ENCODE data around the gene FBLN1. TPM values are rescaled to one million over a fixed set of nuclear protein-coding genes. Genes with fewer than 3 reads are reported as not detected.
A peak's percentile ranks its signal among the peaks of the same experiment; 100 is the strongest.

The FBLN1 gene, protein sequence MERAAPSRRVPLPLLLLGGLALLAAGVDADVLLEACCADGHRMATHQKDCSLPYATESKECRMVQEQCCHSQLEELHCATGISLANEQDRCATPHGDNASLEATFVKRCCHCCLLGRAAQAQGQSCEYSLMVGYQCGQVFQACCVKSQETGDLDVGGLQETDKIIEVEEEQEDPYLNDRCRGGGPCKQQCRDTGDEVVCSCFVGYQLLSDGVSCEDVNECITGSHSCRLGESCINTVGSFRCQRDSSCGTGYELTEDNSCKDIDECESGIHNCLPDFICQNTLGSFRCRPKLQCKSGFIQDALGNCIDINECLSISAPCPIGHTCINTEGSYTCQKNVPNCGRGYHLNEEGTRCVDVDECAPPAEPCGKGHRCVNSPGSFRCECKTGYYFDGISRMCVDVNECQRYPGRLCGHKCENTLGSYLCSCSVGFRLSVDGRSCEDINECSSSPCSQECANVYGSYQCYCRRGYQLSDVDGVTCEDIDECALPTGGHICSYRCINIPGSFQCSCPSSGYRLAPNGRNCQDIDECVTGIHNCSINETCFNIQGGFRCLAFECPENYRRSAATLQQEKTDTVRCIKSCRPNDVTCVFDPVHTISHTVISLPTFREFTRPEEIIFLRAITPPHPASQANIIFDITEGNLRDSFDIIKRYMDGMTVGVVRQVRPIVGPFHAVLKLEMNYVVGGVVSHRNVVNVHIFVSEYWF
- 18.2 and 25.2 TPM in 2 replicates for total RNA-seq

DNA sequence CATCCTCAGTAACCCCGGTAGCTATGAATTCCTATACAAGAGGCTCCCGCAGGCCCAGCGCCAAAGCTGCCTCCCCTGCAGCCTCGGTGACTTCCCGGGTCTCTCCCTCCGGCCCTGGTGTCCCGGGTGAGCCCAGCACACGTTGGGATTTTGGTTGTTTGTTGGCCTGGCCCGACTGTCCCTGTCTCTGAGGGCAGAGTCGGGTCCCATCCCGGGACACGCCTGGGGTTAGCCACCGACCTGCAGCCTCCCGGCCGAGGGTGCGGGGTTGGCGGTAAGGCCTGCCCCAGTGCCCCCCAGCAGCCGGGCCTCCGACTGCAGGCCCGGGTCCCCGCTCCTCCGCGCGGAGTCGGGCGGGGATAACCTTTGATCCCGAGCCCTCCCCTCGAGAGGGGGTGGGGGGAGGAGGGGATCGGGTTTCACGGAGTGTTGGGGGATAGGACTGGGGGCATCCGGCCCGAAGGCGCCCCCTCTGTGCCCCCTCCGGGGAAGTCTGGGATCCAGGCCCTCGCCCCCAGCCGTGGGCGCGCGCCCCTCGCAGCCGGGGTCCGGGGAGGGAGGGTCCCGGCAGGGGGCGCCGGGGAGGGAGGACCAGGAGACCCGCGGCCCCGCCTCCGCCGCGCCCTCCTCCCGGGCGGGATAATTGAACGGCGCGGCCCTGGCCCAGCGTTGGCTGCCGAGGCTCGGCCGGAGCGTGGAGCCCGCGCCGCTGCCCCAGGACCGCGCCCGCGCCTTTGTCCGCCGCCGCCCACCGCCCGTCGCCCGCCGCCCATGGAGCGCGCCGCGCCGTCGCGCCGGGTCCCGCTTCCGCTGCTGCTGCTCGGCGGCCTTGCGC, at the start of gene FBLN1:
FBLN1 (plus strand) TSS at position 669 of the 835 bp plus-strand sequence; CDS start at position 772, 103 bp downstream.
- TF ChIP-seq CTCF (IDR thresholded peaks at IDR 0.05; ENCODE audit: insufficient read depth, low read length, severe bottlenecking), result peak; percentile 12
- no peak for FAIRE-seq
- Histone ChIP-seq H3K36me3 (ENCODE audit: control insufficient read depth, insufficient read depth, low read length) (no peaks in the 10 kb centered on the region), H3K27me3 (ENCODE audit: control insufficient read depth, insufficient read depth, low read length) (no peaks in the 10 kb centered on the region), H3K4me3 (ENCODE audit: low read depth, low read length) (peak within 1 kb of the TSS; percentile 53)
- DNase-seq (ENCODE audit: low read depth), result no peak

DNA sequence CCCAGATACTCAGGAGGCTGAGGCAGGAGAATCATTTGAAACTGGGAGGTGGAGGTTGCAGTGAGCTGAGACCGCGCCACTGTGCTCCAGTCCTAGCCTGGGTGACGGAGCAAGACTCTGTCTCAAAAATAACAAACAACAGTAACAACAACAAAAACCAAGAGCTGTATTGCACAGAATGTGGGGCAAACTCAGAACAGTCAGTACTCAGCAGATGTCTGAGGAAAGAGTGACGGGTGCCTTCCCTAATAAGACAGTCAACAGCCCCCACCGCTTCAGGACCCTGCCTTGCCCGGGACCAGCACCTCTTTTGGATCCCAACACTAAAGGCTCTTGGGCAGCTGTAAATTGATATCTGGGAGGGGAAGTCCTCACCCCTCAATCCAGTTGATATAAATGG, 48.9 kb upstream of the FBLN1 start:
- no peaks in the 10 kb centered on the region for H3K36me3 ChIP-seq (ENCODE audit: control insufficient read depth, insufficient read depth, low read length)
- DNase-seq (ENCODE audit: low read depth), result no peak
- no peak for TF ChIP-seq CTCF (IDR thresholded peaks at IDR 0.05; ENCODE audit: insufficient read depth, low read length, severe bottlenecking)
- no peak overlapping the region for H3K4me3 ChIP-seq (ENCODE audit: low read depth, low read length)
- no peak for FAIRE-seq
- no peaks in the 10 kb centered on the region for H3K27me3 ChIP-seq (ENCODE audit: control insufficient read depth, insufficient read depth, low read length)

DNA sequence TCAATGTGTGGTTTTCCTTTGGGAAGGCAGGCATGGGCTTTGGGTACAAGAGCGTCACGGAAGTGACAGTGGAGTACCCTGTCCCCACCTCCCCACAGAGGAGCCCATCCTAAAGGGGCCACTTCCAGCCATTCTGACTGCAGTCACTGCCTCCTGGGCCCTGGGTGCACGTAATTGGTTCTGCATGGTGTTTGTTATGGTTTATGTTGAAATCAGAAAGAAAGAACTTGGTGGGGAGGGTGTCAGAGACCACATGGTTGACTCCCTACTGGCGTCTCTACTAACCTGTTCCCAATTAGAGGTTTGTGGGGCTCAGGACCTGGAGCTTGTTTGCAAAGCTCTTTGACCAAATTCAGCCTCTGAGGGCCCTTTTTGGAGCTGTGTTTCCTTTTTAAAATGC, 48.4 kb upstream of the FBLN1 start:
- DNase-seq (ENCODE audit: low read depth) (no peak), FAIRE-seq (no peak)
- Histone ChIP-seq H3K4me3 (ENCODE audit: low read depth, low read length) (no peak overlapping the region), H3K36me3 (ENCODE audit: control insufficient read depth, insufficient read depth, low read length) (no peaks in the 10 kb centered on the region), H3K27me3 (ENCODE audit: control insufficient read depth, insufficient read depth, low read length) (no peaks in the 10 kb centered on the region)
- TF ChIP-seq CTCF (IDR thresholded peaks at IDR 0.05; ENCODE audit: insufficient read depth, low read length, severe bottlenecking), result no peak

DNA sequence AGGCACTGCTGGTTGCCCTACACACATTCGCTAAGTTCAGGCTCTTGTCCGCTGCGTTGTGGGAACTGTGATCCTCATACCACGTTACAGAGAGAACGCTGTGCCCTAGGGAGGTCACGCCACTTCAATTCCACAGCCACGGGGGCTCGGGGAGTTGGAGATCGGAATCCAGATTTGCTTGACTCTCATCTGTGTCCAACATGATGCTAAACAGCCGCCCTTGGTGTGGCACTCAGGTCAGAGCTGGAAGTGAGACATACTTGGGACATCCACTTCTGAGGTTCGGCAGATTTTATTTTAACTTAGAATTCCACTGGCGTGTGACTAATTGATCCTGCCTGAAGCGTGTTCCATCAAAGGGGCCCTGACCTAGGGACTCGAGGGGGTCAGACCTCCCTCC, 47.5 kb upstream of the FBLN1 start:
- no peak for TF ChIP-seq CTCF (IDR thresholded peaks at IDR 0.05; ENCODE audit: insufficient read depth, low read length, severe bottlenecking)
- DNase-seq (ENCODE audit: low read depth) (no peak), FAIRE-seq (no peak)
- Histone ChIP-seq H3K36me3 (ENCODE audit: control insufficient read depth, insufficient read depth, low read length) (no peaks in the 10 kb centered on the region), H3K4me3 (ENCODE audit: low read depth, low read length) (no peak overlapping the region), H3K27me3 (ENCODE audit: control insufficient read depth, insufficient read depth, low read length) (no peaks in the 10 kb centered on the region)

DNA sequence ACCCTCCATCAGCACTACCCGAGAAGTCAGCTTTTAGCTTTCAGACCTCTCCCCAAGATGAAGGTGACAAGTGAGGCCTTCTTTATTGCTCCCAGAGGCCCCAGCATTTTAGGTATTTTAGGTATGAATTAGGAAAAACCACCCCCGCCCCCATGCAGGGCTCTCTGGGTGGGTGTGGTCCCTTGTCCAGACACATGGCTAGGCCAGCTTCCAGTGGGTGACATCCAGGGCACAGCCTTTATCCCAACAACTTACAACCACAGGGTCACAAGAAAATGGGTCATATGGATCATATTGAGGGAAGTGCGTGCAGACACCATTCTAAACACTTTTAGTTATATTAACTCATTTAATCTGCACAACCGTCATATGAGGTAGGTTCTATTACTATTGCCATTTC, 47.1 kb upstream of the FBLN1 start:
- TF ChIP-seq CTCF (IDR thresholded peaks at IDR 0.05; ENCODE audit: insufficient read depth, low read length, severe bottlenecking), result no peak
- H3K27me3 ChIP-seq (ENCODE audit: control insufficient read depth, insufficient read depth, low read length), result no peaks in the 10 kb centered on the region
- DNase-seq (ENCODE audit: low read depth) (no peak), FAIRE-seq (no peak)
- H3K36me3 ChIP-seq (ENCODE audit: control insufficient read depth, insufficient read depth, low read length), result no peaks in the 10 kb centered on the region
- H3K4me3 ChIP-seq (ENCODE audit: low read depth, low read length), result no peak overlapping the region
